ENCODE measurements around the gene CHD6.
A peak's percentile ranks its signal among the peaks of the same experiment; 100 is the strongest.

The CHD6 gene

DNA sequence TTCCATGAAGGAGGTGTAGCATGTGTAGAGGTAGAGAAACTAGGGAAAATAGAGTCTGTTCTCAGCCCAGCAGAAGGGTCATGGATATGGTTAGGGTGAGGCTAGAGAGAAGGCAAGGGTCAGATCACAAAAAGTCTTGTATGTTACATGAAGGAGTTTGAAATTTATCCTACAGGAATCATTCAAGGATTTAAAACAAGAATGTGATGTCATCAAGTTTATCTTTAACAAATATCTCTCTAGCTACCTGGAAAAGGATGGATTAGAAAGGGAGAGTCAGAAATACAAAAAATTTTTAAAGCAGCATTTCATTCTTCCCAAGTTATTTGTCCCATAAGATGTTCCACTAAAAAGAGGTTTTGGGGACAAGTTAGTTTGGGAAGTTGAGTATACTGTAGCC, 4.4 kb upstream of the CHD6 start:
- DNase-seq: no peak

DNA sequence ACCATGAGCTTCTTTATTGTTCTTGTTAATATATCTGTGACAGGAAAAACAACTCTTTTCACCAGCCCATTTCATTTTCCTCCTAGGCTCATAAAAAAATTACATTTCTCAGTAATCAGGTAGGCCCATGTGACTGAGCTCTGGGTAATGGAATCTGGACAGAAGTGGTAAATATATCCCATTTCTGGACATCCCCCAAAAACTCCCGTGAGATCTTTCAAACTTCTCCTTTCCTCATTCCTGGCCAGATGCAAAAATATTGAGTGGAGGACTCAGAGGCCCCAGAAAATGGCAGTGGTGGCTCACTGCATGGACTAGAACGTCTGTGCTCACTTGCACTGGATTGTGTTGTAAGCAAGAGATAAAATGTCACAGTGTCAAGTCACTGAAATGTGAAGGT, 3.8 kb upstream of the CHD6 start:
- DNase-seq: no peak

DNA sequence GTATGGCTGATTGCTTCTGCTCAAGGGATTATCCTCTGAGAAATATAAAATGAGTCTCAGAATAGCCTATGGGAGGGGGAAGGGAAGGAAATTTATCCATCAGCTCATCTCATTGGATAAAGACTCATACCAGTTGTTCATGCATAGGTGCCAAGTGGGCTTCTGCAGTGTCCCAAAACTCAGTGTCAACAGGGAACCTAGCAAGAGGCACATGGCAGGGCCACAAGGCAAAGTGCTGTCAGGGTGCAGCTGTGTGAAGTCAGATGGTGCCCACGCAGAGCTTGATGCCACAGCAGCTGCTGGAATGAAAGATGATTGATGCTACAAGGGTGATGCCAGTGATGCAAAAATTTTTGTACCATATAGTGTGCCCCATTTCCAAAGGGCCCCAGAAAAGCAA, 3.2 kb upstream of the CHD6 start:
- DNase-seq: no peak

DNA sequence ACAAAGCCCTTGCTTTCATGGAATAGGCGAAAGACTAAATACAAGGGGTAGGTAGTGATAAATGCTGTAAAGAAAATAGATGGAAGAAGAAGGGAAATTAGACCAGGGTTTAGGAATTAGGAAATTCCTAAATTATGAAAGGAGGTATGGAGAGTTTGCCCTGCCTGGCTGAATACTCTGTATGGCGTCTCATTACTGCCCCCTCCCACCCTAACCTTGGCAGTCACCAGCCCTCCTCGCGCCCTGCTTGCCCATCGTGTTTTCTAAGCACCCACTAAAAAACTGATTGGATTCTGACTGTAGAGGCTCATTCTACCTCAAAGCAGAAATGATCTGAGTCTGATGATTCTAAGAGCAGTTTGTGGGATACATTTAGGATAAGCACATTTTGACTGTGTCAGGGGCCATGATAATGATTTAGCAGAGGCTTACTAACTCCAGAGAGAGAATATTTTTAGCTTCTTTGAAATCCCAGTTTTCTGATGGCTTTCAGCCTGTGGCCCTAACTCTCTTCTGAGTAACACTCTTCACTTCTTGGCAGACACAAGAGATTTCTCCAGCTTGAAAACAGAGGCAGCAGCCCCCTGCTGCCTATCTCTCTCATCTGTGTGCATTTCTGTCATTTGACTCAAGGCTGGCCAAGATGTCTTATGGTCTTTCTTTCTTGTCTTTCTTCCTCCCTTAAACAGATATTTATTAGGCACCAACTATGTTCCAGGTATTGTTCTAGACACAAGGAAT, 1.4 kb upstream of the CHD6 start:
- DNase-seq: peak; percentile 25

DNA sequence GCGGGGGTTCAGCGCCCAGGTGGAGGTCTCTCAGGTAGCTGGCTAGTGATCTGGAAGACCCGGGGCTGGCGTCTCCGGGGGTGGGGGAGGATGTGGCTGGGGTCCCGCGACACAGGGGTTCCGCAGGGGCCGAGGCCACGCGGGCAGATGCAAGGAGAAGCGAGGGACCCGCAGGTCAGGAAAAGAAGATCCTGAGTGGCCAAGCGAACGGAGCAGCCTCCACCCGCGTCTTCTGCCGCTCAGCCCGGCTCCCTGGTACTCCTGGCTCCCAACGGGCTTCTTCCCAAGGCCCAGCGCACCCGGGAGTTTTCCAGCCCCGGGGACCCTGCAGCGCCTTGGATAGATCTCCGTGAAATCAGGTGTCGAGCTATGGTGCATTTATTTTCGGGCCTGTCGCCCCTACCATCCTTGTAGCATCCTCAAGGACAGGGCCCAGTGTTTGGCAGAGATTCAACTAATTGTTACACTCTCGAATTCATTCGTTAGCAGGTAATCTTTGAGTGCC, 682 bp upstream of the CHD6 start:
- no peak for DNase-seq

DNA sequence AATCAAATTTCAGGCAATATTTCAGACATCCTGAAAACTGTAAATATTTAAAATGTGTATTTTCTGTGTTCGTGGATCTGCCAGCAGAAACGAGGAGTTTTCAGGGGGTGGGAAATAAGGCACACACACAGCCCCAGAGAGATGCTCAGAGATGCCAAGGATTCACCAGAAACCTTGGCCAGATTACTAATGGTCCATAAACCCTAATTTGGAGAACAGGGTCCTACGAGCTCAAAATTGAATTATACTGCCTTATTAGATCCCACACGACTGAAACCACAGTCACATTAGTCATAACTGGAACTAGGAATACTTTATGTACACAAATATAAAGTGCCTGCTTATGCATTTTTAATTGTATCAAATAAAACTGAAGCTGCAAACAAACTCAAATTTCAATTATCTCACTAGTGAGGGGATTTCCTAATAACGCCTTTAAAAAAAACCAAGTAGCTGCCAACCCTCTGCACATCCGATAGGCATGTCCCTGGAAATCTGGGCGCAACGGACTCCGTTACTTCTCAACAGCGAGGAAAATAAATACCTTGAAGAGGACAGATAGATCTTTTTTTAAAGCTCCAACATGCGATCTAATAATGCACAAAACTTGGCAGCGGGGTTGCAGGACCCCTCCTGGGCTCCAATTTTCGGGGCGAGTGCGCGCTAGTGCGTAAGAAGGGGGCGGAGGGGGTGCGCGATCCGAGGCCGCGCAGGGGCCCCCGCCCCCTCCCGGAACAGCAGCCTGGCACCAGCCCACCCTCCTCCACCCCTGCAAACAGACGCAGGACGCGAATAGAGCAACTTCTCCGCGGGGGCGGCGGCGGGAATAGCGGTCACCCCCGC, 897 bp downstream of the CHD6 start:
- peak; percentile 29 for DNase-seq

DNA sequence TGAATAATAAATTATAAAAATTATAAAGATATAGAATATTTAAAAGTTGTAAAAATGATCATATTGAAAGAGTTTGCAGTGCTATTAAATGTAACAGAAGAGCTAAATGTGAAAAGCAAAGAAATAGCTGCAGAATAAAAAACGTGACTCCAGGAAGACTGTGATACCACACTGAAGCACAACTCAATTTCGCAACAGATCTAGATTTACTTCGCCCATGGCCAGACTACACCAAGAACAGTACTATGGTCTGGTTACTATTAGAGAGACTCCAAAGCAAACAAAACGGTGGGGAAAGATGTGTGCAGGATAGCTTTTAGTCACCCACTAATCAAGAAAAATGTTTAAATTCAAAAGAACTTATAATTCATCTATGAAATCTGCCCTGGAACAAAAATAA, 1.9 kb downstream of the CHD6 start:
- no peak for DNase-seq

DNA sequence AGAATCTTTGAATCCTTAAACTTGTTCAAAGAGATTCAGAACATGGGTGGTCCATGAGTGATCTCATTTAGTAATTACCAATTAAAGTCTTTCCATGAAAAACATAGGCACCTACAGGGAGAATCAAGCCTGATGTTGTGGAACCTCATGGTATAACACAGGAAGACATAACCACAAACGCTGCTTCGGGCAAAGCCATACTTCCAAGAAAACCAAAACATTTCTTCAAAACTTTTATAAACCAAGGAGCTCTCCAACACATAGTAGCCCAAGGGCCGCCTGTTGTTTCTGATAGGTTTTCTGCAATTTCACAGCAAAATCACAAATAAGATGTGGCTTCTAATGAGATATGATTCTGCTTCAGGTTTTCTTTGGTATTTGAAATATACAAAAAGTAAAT, 2.5 kb downstream of the CHD6 start:
- no peak for DNase-seq

DNA sequence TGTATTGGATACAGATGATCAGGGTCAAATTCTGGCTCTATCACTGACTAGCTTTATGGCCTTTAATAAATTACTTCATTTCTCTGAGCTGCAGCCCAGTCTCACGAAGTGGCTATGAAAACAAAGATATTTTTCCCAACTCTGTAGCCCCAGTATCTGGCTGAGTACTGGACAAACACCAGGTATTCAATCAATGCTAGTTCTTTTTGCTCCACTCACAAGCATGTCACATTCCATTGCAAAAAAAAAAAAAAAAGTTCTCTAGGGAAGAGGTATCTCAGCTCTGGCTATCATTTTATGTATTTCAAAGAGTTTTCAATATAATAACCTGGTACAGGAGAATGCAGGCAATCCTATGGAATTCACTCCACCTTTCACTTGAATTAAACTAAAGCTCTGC, 3.1 kb downstream of the CHD6 start:
- DNase-seq: no peak

DNA sequence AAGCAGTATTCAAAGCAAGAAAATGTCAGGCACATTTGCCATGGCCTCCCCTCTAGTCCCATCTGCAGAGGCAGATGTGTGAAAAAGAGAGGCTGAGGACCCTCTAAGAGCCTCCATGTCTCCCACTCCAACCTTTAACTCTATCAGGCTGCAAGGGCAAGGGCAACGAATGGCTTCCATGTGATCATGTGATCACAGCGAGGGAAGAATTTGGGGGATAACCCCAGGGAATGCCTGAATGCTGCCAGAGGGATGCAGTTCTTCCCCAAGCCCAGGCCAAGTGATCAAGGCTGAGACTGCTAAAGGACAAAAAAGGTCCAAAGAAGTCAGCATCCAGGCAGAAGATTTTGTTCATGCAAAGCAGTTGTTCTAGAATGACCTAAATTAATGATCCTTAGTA, 4.9 kb downstream of the CHD6 start:
- DNase-seq: no peak

DNA sequence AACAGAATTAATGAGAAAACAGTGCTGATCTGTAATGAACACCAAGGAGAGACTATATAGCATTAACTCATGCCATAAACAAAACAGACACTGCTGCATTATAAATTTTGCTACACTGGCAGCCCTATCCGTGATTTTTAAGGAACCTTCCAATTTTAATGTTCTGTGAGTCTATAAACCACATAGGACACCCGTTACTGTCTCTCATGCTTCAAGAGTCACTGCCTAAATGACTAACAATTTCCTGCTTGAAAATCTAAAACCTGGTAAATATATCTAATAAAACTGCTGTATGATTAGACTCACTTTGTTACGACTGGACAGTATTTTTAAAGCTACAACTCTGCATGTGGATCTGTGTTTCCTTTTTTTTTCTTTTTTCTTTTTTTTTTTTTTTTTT, 8.7 kb downstream of the CHD6 start:
- DNase-seq: no peak

DNA sequence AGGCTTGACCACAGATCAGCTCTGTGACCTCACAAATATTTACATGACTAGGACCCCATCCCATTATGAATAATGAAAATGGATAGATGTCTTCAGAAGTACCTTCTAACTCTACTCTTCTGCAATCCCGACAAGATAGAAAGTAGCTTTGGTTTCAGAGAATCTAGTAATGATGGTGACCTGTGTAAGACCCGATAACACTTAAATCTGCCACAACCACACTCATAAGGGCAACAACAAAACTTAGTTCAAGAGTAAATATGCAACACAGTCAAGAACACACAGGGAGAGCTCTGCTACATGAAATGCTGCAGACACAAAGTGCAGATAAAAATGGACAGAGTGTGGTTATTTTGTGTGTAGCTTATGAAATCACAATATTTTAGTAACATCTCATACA, 9.6 kb downstream of the CHD6 start:
- DNase-seq: no peak

DNA sequence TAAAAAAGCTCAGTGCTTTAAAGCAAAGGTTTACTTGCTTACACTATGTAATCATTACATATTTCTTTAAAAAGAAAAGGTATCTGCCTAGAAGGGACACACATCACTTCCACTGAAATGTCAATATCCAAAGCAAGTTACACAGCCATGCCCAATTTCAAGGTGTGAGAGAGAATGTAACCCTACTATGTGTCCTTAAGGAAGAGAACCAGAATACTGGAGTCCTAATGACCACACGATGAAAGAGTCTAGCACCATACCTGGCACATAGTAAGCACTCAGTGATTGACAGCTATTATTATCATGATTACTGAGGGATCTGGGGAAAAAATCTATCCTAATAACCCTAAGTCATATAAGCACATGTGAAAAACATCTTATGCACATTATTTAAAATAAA, 10.4 kb downstream of the CHD6 start:
- no peak for DNase-seq

DNA sequence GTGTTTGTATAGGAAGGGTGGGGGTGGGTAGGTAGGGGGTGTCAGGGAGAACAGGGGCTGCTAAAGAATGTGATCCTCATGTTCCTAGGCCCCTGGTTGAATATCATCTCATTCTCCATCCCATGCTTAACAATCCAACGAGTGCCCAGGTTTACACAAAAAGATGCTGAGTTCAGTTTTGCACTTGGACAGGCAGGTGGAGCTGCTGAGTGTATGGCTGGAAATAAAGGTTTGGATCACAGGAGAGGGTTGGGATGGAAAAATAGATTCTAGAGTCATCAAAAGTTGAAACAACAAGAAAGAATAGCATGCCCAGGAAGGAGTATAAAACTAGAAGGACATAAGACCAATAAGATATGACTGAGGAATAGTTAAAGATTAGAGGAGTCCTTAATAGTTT, 14.2 kb downstream of the CHD6 start:
- DNase-seq: no peak

DNA sequence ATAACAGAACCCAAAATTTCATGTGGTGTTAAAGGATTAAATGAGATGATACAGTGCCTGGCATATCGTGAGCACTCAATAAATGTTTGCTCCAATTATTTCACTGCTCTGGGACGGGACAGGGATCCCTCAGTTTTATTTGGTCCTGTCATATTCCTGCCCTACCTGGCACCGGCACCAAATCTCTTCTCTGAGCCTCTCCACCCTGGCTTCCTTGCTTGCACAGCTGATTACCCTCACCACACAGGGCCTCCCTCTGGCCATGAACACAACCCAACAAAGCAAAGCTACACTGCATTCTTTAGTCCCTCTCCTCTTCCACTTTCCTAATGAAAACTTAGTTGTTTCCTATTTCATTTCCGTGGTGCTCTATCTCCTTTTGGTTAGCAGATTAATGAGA, 16.4 kb downstream of the CHD6 start:
- DNase-seq: no peak

DNA sequence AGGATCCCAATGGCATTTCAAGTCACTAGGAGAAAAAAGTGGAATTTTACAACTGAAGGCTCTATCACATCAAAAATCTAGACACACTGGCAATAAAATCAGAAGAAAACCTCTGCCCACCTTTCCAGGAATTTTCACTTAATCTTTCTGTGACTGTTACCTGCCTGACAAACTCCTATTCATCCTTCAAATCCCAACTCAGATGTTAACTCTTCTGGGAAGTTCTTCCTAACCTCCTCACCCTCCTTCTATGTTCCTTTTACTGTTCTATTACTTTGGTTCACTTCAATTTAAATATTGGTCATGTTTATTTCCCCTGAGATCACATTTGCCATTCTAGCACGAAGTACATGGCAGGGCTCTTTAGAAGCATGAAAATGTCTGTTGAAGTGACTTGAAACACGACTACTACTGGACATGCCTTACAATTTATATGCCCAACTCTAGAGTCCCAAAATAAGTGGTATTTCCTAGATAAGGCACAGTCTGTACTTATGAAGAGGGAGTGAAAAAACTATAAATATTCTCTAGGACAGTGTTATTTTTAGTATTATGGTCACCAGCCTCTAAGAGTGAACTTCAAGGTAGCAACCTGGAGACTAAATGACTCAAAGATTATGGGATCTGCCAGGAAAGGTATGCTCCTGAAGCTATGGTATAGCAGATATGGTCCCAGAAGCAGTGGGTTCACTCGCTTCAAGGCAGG, 17.1 kb downstream of the CHD6 start:
- DNase-seq: no peak

DNA sequence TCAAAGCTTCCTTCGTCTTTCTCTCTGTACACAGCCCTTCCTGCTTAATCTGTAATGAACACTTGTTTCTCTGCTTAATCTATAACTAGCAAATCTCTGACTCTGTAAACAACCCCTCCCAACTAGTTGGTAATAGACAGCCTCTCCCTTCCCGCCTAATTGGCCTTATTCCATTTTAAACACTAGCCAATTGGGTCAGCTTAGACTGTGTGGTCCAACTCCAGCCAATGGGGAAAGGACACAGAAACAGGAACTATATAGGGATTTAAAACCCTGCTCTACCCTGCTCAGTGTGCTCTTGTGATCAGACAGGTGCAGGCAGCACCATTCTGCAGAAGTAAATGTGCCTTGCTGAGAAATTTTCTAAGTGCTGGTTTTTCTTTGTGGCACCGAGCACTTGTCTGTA, 18.5 kb downstream of the CHD6 start:
- DNase-seq: no peak

DNA sequence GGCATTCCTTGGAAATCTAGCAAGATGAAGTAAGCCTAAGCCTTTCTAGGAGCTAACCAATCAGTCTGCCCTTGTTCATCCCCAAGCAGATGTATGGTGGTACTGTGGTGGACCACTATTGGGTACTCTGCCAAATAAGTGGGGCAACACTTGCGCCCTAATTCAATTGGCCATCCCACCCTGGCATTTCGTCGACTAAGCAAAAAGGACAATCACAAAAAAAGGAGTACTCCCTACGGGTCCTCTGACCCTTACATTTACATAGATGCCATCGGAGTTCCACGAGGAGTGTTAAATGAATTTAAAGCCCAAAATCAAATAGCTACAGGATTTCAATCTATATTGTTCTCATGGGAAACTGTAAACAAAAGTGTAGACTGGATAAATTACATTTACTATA, 19.5 kb downstream of the CHD6 start:
- DNase-seq: no peak

DNA sequence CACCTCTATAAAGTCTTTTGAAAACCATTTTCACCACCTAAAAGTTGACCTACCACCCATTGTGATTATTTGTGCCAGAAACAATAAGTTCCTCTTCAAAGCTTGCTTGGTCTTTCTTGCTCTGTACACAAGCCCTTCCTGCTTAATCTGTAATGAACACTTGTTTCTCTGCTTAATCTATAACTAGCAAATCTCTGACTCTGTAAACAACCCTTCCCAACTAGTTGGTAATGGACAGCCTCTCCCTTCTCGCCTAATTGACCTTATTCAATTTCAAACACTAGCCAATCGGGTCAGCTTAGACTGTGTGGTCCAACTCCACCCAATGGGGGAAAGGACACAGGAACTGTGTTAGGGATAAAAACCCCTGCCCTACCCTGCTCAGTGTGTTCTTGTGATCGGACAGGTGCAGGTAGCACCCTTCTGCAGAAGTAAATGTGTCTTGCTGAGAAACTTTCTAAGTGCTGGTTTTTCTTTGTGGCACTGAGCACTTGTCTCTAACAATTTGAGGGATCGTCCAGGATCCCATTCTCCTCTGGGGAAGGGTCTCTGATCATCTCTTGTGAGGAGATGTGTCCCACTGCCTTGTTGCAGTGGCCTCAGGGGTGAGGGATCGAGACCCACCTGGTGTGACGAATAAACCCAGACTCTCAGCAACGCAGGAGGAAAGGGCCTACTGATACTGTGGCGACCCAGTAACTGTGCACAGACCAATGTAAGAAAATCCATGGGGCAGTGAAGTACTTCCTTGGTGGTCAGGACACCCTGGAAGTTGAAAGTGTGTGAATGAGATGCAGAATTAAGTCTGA, 23.5 kb downstream of the CHD6 start:
- no peak for DNase-seq

DNA sequence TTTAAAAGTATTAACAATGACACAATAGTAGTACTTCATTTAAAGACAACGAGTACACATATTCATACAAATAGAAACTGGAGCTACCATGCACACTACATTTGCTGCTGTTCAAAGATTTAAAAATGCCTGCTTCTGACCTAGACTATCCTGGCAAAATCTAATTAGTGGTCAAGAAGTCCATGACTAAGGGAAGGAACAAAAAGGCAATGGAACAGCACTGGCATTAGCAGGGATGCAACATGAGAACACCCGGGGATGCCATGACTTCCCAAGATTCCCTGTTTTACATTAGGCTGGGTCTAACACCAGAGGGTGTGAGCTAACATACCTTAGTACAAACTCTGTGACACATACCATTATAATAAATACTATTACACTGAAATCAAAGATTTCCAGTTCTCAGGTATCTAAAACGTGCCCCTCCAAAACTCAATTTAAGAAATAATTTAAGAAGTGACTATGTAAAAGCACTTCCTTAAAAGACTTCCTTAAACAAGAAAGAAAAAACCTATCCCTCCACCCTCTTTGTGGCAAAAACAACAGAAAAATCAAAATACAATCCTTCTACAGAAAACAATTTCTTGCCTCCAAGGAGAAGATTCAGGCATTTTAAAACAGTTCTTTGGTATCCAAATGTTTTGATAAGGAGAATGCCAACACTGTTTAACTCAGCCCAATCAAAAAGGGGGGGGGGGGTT, 25.5 kb downstream of the CHD6 start:
- no peak for DNase-seq

DNA sequence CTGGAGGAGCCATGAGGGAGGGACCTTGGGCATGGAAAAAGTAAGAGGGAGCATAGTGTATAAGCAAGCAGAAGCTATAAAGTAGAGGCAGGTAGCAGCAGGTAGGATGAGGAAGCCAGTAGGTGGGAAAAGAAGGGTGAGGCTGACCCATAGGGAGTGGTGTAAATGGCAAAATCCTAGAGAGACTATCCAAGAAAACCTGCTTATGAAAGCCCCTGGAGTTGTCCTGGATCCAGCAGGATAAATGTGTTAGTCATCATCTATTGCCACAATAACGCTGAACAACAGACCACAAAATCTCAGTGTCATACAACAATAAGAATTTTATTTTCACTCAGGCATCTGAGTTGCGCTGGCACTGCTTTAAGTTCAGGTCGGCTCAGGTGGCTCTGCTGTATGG, 30.2 kb downstream of the CHD6 start:
- DNase-seq: peak; percentile 63

DNA sequence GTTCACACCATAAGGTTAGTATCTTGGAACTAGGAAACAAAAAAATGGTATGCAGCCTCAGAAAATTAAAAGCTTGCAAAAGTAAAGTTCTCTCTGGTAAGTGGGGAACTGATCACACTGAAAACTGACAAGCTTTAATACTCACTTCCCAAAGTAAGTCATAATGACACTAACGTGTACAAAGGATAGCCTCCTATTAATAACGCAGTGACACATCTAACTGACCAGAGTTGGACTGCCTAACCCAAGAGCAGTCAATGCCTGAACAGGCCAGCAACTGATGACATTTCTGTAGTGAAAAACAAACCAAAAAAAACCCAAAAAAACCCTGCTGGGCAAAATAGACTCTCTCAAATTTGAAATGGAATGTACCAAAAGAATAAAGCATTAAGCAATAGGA, 30.7 kb downstream of the CHD6 start:
- no peak for DNase-seq
